Spleen (tissue), 7 donors: ENCODE data around the gene CYTH4.

ENCODE experiments used
- POLR2A ChIP-seq, 3 donors: fragments of 450-650 bp; IDR thresholded peaks; one replicate each; pipeline ENCODE4 v1.5.1; 2017; ENCODE audit warnings: antibody characterized with exemption in 3 of 3, mild to moderate bottlenecking in 1 of 3
- POLR2AphosphoS5 ChIP-seq, 3 donors: sonication (generic); formaldehyde crosslinking; IDR thresholded peaks; one replicate each; pipeline ENCODE4 v1.5.1; 2017; ENCODE audit warnings: antibody characterized with exemption in 3 of 3
- TF ChIP-seq, protein P1 (sequence below), 11 experiments: fragments of 200-600 bp in 7 of 11; fragments of 450-650 bp in 4 of 11; sonication (generic) in 4 of 11; IDR thresholded peaks in 8 of 11; conservative IDR thresholded peaks in 3 of 11; 1 replicate in 7 of 11; 2 replicates in 4 of 11; pipeline versions ENCODE4 v1.4.0 to v1.8.0; 2016 to 2021; ENCODE audit warnings: antibody characterized with exemption in 11 of 11, inconsistent platforms in 4 of 11, mild to moderate bottlenecking in 1 of 11
- donor health status: DM: no; HTN: no; CAD: no; lungs with moderate emphysema.
- donor health status: DM: no; HTN: no; CAD: no.
- donor health status: DM: no; HTN: no; CAD: no.

DNA sequence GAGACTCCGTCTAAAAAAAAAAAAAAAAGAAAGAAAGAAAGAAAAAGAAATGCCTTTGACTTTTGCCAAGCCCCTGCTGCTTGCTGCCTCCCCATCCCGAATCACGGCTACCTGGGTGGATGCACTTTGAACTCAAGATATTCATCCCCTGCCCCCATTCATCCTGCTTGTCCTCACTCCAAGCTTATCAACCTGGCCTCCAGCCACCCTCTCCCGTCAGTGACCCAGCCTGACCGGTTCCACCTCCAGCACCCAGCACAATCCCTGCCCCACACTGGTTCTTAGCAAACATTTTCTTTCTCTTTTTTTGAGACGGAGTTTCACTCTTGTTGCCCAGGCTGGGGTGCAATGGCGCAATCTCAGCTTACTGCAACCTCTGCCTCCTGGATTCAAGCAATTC is 44.4 kb downstream of the CYTH4 start:
- TF ChIP-seq, protein P1, sequence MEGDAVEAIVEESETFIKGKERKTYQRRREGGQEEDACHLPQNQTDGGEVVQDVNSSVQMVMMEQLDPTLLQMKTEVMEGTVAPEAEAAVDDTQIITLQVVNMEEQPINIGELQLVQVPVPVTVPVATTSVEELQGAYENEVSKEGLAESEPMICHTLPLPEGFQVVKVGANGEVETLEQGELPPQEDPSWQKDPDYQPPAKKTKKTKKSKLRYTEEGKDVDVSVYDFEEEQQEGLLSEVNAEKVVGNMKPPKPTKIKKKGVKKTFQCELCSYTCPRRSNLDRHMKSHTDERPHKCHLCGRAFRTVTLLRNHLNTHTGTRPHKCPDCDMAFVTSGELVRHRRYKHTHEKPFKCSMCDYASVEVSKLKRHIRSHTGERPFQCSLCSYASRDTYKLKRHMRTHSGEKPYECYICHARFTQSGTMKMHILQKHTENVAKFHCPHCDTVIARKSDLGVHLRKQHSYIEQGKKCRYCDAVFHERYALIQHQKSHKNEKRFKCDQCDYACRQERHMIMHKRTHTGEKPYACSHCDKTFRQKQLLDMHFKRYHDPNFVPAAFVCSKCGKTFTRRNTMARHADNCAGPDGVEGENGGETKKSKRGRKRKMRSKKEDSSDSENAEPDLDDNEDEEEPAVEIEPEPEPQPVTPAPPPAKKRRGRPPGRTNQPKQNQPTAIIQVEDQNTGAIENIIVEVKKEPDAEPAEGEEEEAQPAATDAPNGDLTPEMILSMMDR (IDR thresholded peaks at IDR 0.05 in 8 of 11, conservative IDR thresholded peaks at IDR 0.05 in 3 of 11) = no peak
- no peak for TF ChIP-seq POLR2A (IDR thresholded peaks at IDR 0.05)
- TF ChIP-seq POLR2AphosphoS5 (IDR thresholded peaks at IDR 0.05) = no peak
